ENCODE data around the gene KIF2C.

- no peak for TF ChIP-seq CTCF (IDR thresholded peaks at IDR 0.05)
- no peak for TF ChIP-seq POLR2A (IDR thresholded peaks at IDR 0.05)
These were observed 59.1 kb downstream of the KIF2C start for GRCh38 chr1:44798481-44799365.
